Subcutaneous adipose tissue (tissue), 4 donors: ENCODE results near the gene THBS3. TPM values are rescaled to one million over a fixed set of nuclear protein-coding genes. Genes with fewer than 3 reads are reported as not detected.

Experiments
- CTCF ChIP-seq: fragments of 450-650 bp; IDR thresholded peaks from one replicate; pipeline ENCODE4 v1.5.1; 2016; ENCODE audit warnings: low read depth, mild to moderate bottlenecking, control low read depth, antibody characterized with exemption, moderate library complexity
- total RNA-seq, 4 donors: library from RNA; depleted of rRNA; stranded (reverse); fragments of >200 nt; gene quantifications; one replicate each; pipeline ENCODE4 v1.1.0, GENCODE V29; 2016

The THBS3 gene
- total RNA-seq, 4 donors from 2014 or later, result 8.8 to 21.1 (median 15.6) TPM

DNA sequence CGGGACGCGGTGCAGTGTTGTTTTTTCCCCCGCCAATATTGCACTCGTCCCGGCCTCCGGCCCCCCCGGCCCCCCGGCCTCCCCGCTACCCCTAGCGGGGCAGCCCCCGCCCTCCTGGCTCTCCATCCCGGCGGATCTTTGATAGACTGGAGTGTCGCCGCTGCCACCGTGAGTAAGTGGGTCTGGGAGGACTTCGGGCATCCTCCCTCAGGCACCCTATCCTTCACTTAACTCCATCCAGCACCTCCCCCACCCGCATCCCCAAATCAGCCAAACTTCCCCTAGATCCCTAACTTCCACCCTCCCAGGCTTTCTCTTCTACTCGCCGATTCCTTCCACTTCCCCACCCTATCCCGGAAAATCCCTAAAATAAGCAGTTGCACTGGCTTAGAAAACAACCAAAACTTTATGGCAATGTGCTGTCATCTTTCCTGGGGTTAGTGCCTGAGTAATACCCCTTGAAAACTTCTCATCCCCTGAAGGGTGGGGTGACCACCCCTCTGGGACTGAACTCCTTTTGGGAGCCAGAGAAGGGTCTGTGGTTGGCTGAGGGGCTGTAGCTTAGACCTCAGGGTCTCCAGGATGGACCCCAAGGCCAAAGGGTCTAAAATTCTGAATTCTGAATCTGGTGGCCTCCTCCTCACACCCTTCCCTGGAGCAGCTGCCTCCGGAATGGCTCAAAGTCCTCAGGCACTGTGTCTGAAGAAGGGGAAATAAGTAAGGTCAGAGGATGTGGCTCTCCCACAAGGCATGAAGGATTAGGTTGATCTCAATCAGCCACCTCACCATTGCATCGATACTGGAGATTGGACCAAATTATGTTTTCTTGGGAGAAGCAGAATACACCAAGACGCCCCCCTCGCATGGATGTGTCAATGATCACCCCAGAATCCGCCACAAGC lies 12.2 kb downstream of the THBS3 start:
- TF ChIP-seq CTCF, result no peak

- TF ChIP-seq CTCF, result no peak
Observed at GRCh38 chr1:155193275-155193990, 14.3 kb downstream of the THBS3 start.

DNA sequence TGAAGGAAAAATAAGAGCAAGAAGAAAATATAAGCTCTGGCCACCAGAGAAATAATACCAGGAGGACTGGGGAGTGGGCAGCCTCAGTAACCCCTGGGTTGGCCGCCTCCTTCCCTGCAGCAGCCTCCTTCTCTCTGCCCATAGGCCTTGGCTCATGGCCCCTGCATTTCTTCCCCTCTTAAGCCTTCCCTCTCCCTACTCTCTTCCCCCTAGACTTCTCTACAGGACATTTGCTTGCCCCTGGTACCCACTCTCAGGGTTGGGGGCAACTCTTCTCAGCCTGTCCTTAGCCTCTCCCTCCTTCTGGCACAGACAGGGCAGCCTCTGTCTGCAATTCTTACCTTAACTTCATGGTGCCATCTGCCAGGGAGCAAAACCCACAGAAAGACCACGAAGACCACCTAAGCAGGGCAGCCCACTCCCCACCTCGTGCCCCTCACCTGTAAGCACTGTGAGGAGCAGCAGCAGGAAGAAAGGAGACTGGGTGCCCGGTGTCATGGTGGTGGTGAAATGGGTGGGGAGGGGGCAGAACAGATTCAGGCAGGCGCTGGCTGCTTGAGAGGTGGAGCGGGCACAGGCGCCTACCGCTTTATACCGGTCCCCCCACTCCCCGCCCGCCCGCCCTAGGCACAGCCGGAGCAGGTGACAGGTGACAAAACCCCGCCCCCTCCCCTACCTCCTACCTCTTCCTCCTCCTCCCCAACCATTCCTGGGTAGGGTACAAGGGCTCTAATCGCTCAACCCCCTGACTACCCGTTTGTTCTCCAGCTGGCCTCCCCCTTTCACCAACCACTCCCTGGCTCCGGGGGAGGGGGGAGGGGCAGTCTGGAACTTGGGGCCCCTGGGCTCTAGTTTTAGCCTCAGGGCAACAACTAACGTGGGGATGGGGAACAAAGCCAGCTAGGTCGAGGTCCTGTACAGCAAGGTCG lies 15.1 kb downstream of the THBS3 start:
- no peak for TF ChIP-seq CTCF

- no peak for TF ChIP-seq CTCF
Observed at GRCh38 chr1:155191904-155192303, 15.8 kb downstream of the THBS3 start.

DNA sequence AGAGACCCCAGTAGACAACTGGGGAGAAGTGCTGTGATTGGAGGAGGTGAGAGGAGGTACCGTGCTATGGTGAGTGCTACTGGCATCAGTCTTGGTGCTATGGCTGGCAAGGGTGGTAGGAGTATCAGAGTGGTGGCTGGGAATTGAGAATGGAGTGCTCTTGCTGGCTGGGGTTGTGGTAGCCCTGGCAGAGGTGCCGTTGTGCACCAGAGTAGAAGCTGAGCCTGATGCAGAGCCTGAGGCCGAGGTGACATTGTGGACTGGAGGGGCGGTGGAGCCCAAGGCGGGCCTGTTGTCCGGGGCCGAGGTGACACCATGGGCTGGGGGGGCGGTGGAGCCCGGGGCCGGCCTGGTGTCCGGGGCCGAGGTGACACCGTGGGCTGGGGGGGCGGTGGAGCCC lies 19.4 kb downstream of the THBS3 start:
- TF ChIP-seq CTCF, result no peak

DNA sequence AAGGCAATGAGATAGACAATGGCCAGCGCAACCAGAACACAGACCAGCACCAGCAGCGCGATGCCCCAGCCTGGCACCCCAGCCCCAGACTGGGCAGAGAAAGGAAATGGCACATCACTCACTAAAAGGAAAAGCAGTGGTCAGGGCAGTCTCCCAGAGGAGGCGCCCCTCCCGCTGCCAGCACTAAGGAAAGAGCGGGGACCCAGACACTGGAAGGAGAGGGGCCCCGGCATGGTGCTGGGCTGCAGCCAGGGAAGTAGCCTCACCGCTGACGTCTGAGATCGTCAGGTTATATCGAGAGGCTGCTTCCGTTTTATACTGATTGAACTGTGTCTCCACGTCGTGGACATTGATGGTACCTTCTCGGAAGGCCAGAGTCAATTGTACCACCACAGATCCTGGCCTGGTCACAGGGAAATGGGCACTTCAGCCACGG lies 20.2 kb downstream of the THBS3 start:
- TF ChIP-seq CTCF, result no peak
